Measurements from ENCODE around the gene BCAS3. TPM values are rescaled to one million over a fixed set of nuclear protein-coding genes. Genes with fewer than 3 reads are reported as not detected.

BCAS3 gene
- total RNA-seq, 1 donor from 2014 or later: 30.5 TPM

DNA sequence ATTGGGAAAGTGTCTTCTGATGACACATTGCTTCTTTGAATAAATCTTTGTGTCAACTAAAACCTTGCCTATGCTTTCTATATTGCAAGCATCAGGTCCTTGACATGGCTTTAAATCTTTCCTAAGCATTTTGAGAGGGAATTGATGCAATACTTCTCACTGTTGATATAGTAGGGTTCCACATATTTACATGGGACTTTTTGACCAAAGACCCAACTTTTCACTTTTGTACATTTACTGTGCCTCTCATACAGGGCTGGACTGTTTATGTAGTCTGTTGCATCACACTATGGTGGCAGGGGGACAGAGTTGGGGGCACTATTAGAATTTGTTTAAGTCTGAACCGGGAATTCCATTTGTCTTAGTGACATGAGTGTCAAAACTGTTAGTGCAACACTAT, 413.4 kb downstream of the BCAS3 start:
- peaks cover 28% of the 10 kb centered on the region for H3K36me3 Mint-ChIP-seq (ENCODE audit: low read depth)
- H3K9me3 Mint-ChIP-seq: peaks cover 16% of the 10 kb centered on the region
- no peak overlapping the region for H3K27ac Mint-ChIP-seq (ENCODE audit: unreplicated experiment)
- DNase-seq (ENCODE audit: low read depth, low spot score): no peak
- no peaks in the 10 kb centered on the region for H3K27me3 Mint-ChIP-seq (ENCODE audit: low read depth)
- no peaks in the 10 kb centered on the region for H3K4me1 Mint-ChIP-seq
- H3K4me3 Mint-ChIP-seq: no peak overlapping the region
- TF ChIP-seq, protein P1, sequence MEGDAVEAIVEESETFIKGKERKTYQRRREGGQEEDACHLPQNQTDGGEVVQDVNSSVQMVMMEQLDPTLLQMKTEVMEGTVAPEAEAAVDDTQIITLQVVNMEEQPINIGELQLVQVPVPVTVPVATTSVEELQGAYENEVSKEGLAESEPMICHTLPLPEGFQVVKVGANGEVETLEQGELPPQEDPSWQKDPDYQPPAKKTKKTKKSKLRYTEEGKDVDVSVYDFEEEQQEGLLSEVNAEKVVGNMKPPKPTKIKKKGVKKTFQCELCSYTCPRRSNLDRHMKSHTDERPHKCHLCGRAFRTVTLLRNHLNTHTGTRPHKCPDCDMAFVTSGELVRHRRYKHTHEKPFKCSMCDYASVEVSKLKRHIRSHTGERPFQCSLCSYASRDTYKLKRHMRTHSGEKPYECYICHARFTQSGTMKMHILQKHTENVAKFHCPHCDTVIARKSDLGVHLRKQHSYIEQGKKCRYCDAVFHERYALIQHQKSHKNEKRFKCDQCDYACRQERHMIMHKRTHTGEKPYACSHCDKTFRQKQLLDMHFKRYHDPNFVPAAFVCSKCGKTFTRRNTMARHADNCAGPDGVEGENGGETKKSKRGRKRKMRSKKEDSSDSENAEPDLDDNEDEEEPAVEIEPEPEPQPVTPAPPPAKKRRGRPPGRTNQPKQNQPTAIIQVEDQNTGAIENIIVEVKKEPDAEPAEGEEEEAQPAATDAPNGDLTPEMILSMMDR (conservative IDR thresholded peaks at IDR 0.05): no peak

DNA sequence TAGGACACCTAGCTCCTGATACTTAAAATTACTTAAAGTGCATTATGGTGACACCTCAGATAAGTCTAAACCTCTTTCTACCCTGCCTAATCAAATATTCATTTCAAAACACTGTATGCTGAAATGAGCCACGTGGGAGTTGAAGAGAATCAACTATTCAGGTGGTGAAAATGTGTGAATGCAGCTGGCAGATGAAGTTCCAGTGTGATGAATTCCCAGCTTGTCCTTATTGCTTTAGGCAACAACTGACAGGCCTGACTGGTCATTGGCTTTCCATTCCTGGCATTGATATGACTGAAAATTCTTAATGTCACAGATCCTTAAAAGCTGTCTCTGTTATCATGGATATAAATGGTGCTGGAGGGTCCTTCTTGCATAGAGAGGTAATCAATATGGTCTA, 420.1 kb downstream of the BCAS3 start:
- DNase-seq (ENCODE audit: low read depth, low spot score): no peak
- H3K36me3 Mint-ChIP-seq (ENCODE audit: low read depth): peaks cover 5% of the 10 kb centered on the region
- H3K27me3 Mint-ChIP-seq (ENCODE audit: low read depth): no peaks in the 10 kb centered on the region
- TF ChIP-seq, protein P1 (conservative IDR thresholded peaks at IDR 0.05): no peak
- H3K9me3 Mint-ChIP-seq: no peaks in the 10 kb centered on the region
- H3K27ac Mint-ChIP-seq (ENCODE audit: unreplicated experiment): peak overlapping the region; percentile 14
- H3K4me3 Mint-ChIP-seq: no peak overlapping the region
- peaks cover 5% of the 10 kb centered on the region for H3K4me1 Mint-ChIP-seq

DNA sequence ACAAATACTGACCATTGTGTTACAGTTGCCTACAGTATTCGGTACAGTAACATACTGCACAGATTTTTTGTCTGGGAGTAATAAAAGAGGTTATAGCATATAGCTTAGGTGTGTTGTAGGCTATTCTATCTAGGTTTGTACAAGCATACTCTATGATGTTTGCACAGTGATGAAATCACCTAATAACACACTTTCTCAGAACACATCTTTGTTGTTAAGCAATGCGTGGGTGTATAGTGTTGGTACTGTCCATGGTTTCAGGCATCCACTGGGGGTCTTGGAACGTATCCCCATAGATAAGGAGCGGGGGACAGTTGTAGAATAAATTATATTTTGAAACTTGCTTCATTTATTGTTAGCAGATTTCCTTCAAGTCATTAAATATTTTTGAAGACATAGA, 428.7 kb downstream of the BCAS3 start:
- peaks cover 12% of the 10 kb centered on the region for H3K36me3 Mint-ChIP-seq (ENCODE audit: low read depth)
- no peak for DNase-seq (ENCODE audit: low read depth, low spot score)
- H3K4me3 Mint-ChIP-seq: no peak overlapping the region
- H3K4me1 Mint-ChIP-seq: peaks cover 6% of the 10 kb centered on the region
- H3K27ac Mint-ChIP-seq (ENCODE audit: unreplicated experiment): no peak overlapping the region
- TF ChIP-seq, protein P1 (conservative IDR thresholded peaks at IDR 0.05): no peak
- peaks cover 6% of the 10 kb centered on the region for H3K9me3 Mint-ChIP-seq
- no peaks in the 10 kb centered on the region for H3K27me3 Mint-ChIP-seq (ENCODE audit: low read depth)

GRCh38 chr17:61116577-61116976, 438.9 kb downstream of the BCAS3 start:
- H3K27ac Mint-ChIP-seq (ENCODE audit: unreplicated experiment): no peak overlapping the region
- no peaks in the 10 kb centered on the region for H3K4me1 Mint-ChIP-seq
- TF ChIP-seq, protein P1 (conservative IDR thresholded peaks at IDR 0.05): no peak
- H3K36me3 Mint-ChIP-seq (ENCODE audit: low read depth): peaks cover 15% of the 10 kb centered on the region
- H3K9me3 Mint-ChIP-seq: peaks cover 6% of the 10 kb centered on the region
- H3K27me3 Mint-ChIP-seq (ENCODE audit: low read depth): no peaks in the 10 kb centered on the region
- H3K4me3 Mint-ChIP-seq: no peak overlapping the region
- no peak for DNase-seq (ENCODE audit: low read depth, low spot score)

DNA sequence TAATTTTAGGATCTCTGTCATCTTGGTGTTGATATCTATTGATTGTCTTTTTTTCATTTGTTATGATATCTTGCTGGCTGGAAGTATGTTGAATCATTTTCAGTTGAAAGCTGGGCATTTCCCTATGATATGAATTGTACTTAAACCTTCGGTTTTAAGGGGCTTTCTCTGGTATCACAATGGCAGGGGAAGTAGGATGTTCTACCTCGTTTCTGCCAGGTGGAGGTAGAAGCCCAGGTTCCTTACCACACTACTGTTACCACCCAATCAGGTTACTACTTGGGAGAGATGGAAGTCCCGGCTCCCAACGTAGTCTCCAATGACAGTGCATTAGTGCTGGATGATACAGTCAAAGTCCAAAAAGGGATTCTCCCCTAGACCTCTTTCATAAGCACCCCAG, 440.3 kb downstream of the BCAS3 start:
- no peaks in the 10 kb centered on the region for H3K4me1 Mint-ChIP-seq
- no peak overlapping the region for H3K4me3 Mint-ChIP-seq
- TF ChIP-seq, protein P1 (conservative IDR thresholded peaks at IDR 0.05): no peak
- peaks cover 6% of the 10 kb centered on the region for H3K9me3 Mint-ChIP-seq
- no peaks in the 10 kb centered on the region for H3K27me3 Mint-ChIP-seq (ENCODE audit: low read depth)
- no peak overlapping the region for H3K27ac Mint-ChIP-seq (ENCODE audit: unreplicated experiment)
- no peak for DNase-seq (ENCODE audit: low read depth, low spot score)
- H3K36me3 Mint-ChIP-seq (ENCODE audit: low read depth): peaks cover 15% of the 10 kb centered on the region

DNA sequence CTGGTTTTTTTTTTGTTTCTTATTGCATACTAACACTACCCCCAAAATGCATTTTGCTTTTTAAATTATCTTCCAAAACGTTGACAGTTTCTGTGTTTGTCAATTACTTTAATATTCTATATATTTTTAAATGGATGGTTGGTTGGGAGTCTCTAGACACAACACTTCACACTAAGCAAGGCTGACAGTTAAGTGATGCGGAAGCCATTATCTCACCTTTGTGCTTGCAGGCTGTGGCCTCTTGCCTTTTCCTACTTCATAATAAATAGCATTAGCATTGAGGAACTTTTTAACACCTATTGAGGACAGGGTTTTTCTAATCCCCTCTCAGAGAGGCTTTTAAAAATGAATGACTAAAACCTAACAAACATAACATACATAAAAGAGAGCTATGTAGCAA, 441.2 kb downstream of the BCAS3 start:
- Mint-ChIP-seq H3K9me3 (peaks cover 6% of the 10 kb centered on the region), H3K27me3 (ENCODE audit: low read depth) (no peaks in the 10 kb centered on the region), H3K36me3 (ENCODE audit: low read depth) (peaks cover 15% of the 10 kb centered on the region), H3K4me1 (no peaks in the 10 kb centered on the region), H3K4me3 (no peak overlapping the region), H3K27ac (ENCODE audit: unreplicated experiment) (no peak overlapping the region)
- no peak for DNase-seq (ENCODE audit: low read depth, low spot score)
- TF ChIP-seq, protein P1 (conservative IDR thresholded peaks at IDR 0.05): no peak
